Ectodermal cell (in vitro differentiated cells): ENCODE measurements around the gene PRMT6.
"Not testable (repeated sequence)": the region's sequence is repeated elsewhere in the genome, so short reads cannot be mapped to it uniquely, and the experiment has no call there.

Source experiments
- H3K27ac ChIP-seq: 2 replicates; pipeline ENCODE4 v1.7.0; 2013; ENCODE audit warnings: mild to moderate bottlenecking, low read depth, low read length; ENCODE audit not compliant: insufficient read depth, poor library complexity, severe bottlenecking
- H3K27me3 ChIP-seq: 2 replicates; pipeline ENCODE4 v1.7.0; 2013; ENCODE audit warnings: mild to moderate bottlenecking, low read length; ENCODE audit not compliant: insufficient read depth, control insufficient read depth, poor library complexity, severe bottlenecking
- H3K36me3 ChIP-seq: one replicate; pipeline ENCODE4 v1.7.0; 2013; ENCODE audit warnings: low read length; ENCODE audit not compliant: control insufficient read depth, insufficient read depth
- H3K4me1 ChIP-seq: one replicate; pipeline ENCODE4 v1.7.0; 2013; ENCODE audit warnings: low read length; ENCODE audit not compliant: control insufficient read depth, insufficient read depth
- H3K4me3 ChIP-seq: 2 replicates; pipeline ENCODE4 v1.7.0; 2013; ENCODE audit warnings: low read depth, low read length, control low read depth; ENCODE audit not compliant: insufficient read depth
- H3K9me3 ChIP-seq: 2 replicates; pipeline ENCODE4 v1.7.0; 2013; ENCODE audit warnings: mild to moderate bottlenecking, low read length, moderate library complexity; ENCODE audit not compliant: control insufficient read depth
- WGBS, 2 experiments: methylation state at CpG; one replicate each; pipeline ENCODE4 v1.1.7; 2013; ENCODE audit warnings: missing lambda C conversion rate in 2 of 2; 5-methylcytosine and 5-hydroxymethylcytosine counted together

Gene PRMT6

DNA sequence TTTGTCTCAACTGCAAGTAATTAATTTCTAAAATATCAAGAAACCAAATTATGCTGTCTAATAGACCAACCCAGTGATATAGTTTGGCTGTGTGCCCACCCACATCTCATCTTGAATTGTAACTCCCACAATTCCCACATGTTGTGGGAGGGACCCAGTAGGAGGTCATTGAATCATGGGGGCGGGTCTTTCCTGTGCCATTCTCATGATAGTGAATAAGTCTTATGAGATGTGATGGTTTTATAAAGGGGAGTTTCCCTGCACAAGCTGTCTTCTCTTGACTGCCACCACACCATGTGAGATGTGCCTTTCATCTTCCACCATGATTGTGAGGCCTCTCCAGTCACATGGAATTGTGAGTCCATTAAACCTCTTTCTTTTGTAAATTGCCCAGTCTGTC lies 36.9 kb downstream of the PRMT6 start:
- not testable (repeated sequence) for H3K4me3 ChIP-seq, H3K27ac ChIP-seq, H3K9me3 ChIP-seq, H3K36me3 ChIP-seq, H3K4me1 ChIP-seq, H3K27me3 ChIP-seq
- WGBS, 2 experiments: 83 to 92% methylated on average over 1 of the region's 1 CpG

DNA sequence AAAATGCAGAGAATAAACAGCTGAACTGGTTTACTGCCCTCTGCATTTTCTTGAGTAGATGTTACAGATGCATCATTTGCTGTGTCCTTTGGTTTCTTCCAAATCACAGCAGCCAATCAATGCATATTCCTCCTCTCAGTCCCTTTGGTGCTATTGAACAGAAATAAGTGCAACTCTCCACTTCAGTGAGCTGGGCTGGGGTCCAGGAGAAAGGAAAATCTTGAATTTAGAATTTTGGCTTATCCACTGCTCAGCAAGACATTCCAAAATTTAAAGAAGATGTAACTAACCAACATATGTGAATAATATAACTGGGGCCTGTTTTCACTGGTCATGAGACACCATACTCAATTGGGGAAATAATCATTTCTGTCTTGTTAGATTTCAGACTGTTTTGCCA lies 39.2 kb downstream of the PRMT6 start:
- H3K4me3 ChIP-seq: no peak overlapping the region
- no peaks in the 10 kb centered on the region for H3K36me3 ChIP-seq
- no peaks in the 10 kb centered on the region for H3K9me3 ChIP-seq
- H3K27me3 ChIP-seq: no peaks in the 10 kb centered on the region
- no peak overlapping the region for H3K27ac ChIP-seq
- H3K4me1 ChIP-seq: no peaks in the 10 kb centered on the region

DNA sequence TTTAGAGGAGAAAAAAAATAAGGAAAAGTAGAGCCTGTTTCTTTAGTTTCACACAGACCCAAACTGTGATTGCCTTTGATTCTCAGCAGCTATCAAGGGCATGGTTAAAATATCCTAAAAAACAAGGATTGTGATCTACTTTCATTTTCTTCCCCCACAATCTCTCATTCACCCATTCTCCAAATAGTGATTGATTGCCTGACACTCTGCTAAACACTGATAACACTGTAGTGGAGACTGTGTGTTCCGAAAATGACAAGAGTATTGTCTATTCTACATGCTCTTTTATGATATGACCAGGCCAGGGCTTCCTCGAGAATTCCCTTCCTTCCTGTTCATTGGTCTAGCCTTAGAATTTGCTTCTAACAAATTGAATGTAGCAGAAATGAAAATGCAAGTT lies 40.2 kb downstream of the PRMT6 start:
- 84 to 91% methylated on average over 2 of the region's 2 CpGs for WGBS, 2 experiments
- Histone ChIP-seq H3K36me3 (no peaks in the 10 kb centered on the region), H3K4me1 (no peaks in the 10 kb centered on the region), H3K9me3 (no peaks in the 10 kb centered on the region), H3K4me3 (no peak overlapping the region), H3K27me3 (no peaks in the 10 kb centered on the region), H3K27ac (no peak overlapping the region)

DNA sequence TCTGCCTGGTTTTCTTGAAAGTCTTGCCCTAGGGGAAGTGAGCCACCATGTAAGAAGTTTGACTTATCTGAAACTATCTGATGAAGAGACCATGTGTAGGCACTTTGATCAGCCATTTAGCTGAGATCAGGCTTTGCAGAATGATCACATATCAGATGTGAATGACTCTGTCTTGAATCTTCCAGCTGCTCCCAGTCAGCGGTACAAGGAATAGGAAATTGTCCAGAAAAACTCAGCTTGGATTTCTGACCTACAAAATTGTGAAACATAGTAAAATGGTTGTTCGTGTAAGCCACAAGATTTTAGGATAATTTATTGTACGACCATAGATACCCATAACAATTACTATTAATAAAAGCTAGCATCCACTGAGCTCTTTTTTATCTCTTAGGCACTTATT lies 42.5 kb downstream of the PRMT6 start:
- no peak overlapping the region for H3K4me3 ChIP-seq
- no peaks in the 10 kb centered on the region for H3K36me3 ChIP-seq
- H3K27me3 ChIP-seq: no peaks in the 10 kb centered on the region
- no peaks in the 10 kb centered on the region for H3K4me1 ChIP-seq
- H3K9me3 ChIP-seq: no peaks in the 10 kb centered on the region
- WGBS, 2 experiments: 96 to 98% methylated on average over 3 of the region's 3 CpGs
- no peak overlapping the region for H3K27ac ChIP-seq

DNA sequence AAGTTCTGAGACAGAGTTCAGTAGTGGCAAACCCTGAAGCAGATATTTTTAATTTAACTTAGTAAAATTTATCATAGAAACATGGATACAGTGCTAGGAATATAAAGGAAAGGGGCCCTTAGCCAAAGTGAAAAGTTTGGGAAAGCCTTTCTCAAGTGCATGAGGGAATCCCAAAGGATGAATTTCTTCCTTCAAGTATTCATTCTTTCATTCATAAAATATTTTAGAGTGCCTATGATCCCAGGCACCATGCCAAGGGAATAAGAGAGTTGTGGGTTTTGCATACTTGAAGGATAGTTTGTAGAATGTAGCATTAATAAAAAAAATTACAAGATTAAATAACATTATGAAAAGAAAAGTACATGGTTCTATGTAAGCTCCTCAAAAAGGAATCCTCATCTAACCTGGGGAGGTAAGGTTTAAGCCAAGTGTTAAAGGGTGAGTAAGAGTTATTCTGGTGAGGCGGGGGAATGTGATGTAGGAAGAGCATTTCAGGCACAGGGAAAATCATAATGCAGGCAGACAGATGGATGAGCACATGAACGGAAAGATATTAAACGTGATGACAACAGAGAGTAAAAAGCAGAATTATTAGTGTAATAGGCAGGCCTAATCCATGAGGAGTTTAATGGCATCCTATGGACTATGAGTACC lies 44.0 kb downstream of the PRMT6 start:
- H3K27ac ChIP-seq: no peak overlapping the region
- H3K27me3 ChIP-seq: no peaks in the 10 kb centered on the region
- 95 to 97% methylated on average over 3 of the region's 3 CpGs for WGBS, 2 experiments
- no peaks in the 10 kb centered on the region for H3K36me3 ChIP-seq
- H3K4me3 ChIP-seq: no peak overlapping the region
- H3K4me1 ChIP-seq: no peaks in the 10 kb centered on the region
- no peaks in the 10 kb centered on the region for H3K9me3 ChIP-seq

DNA sequence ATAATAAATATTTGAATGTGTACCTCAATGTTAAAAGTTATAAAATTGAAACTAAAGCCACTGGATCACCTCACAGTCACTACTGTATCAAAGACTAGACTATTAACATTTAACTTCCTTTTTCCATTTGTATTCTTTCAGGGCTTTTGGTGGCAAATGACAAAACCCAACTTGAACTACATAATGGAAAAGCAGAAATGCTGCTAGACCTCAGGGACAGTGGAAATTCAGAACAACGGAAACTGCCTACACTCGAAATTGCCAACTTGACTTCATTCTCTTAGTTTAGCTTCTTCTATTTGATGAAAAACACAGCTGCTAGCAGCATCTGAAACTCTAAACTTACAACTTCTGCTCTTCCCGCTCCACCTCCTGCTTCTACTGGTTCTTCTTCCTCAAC lies 49.4 kb downstream of the PRMT6 start:
- Histone ChIP-seq H3K4me1 (peaks cover 4% of the 10 kb centered on the region), H3K27me3 (no peaks in the 10 kb centered on the region), H3K9me3 (no peaks in the 10 kb centered on the region), H3K27ac (no peak overlapping the region), H3K4me3 (no peak overlapping the region), H3K36me3 (no peaks in the 10 kb centered on the region)
- WGBS, 2 experiments: 93 to 96% methylated on average over 3 of the region's 3 CpGs
